ENCODE results near the gene ACP2.

Gene ACP2, protein sequence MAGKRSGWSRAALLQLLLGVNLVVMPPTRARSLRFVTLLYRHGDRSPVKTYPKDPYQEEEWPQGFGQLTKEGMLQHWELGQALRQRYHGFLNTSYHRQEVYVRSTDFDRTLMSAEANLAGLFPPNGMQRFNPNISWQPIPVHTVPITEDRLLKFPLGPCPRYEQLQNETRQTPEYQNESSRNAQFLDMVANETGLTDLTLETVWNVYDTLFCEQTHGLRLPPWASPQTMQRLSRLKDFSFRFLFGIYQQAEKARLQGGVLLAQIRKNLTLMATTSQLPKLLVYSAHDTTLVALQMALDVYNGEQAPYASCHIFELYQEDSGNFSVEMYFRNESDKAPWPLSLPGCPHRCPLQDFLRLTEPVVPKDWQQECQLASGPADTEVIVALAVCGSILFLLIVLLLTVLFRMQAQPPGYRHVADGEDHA

DNA sequence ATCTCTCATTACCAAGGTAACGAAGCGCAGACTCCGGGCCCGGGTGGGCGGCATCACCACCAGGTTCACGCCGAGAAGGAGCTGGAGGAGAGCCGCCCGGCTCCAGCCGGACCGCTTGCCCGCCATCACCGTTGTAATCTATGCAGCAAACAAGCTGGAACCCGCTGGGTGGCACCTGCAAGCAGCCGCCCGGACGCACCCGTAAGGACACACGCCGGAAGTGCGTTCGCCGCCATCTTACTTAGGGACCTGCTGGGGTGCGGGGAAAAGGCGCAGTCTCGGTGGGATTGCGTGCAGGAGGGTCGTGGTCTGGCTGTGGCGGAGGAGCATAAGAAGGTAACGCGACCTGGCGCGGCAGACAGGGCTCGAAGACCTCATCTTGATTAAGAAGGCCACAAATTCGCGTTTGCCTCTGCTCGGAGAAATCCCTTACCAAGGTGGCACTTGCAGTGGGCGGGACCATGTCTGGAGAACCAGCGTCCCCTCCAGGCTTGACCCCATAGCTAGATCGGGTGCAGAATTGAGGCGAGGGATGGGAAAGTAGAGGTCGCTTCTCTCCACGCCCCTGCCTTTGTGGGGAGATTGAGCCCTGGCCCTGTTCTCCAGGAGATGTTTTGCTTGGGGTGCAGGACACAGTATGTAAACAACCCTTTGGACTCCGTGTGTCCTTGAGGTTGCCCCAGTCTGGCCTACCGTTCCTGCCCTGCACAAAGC, at the start of gene ACP2:
Gene ACP2 (minus strand): TSS at position 151 of the 714 bp plus-strand sequence. CDS start 25 bp downstream, at position 126.
- H3K27ac ChIP-seq: peak within 1 kb of the TSS; percentile 56
- DNase-seq (ENCODE audit: low read depth, low spot score): no peak

DNA sequence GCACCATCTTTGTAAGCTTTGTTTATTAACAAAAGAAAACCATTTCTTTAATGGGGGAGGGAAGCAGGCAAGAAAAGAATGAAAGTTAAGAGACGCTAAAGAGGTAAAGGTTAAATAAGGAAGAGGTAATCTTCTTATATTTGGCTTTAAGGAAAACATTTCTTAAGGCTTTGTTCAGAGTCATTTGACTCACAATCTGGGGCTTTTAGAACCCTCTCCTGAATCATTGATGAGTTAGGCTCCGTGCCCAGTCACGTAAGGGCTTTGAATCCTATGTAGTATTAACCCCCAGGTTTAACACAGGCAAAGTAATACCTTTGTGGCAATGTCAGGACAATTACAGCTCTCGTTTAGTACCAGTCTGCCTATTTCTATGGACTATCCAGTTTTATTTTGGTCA, 47.4 kb upstream of the ACP2 start:
- DNase-seq (ENCODE audit: low read depth, low spot score): no peak

DNA sequence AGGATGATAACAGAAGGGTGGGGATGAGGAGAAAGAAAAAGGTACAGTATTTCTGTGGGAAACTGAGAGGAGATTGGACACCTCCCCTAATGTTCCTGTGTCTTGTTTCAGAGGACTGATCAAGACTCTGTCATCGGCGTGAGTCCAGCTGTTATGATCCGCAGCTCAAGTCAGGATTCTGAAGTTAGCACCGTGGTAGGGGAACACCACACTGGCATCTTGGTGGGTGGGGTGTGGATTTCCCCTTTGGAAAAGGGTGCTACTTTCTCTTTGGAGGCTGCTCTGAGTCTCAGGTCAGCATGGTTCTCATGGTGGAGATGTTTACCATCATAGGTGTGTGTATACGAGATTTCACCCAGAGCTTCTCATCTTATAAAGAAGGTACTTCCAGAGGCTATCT, 46.8 kb upstream of the ACP2 start:
- DNase-seq (ENCODE audit: low read depth, low spot score): no peak
- H3K27ac ChIP-seq: no peak overlapping the region

More for the DNA sequence above, 47.4 kb upstream of the ACP2 start:
- no peak overlapping the region for H3K27ac ChIP-seq

DNA sequence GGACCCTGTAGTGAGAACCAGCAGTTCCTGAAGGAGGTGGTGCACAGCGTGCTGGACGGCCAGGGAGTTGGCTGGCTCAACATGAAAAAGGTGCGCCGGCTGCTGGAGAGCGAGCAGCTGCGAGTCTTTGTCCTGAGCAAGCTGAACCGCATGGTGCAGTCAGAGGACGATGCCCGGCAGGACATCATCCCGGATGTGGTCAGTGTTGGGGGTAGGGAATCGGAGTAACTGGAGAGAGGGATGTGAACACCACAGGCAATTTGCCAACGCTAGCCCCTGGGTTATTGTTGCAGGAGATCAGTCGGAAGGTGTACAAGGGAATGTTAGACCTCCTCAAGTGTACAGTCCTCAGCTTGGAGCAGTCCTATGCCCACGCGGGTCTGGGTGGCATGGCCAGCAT, 41.2 kb upstream of the ACP2 start:
- no peak for DNase-seq (ENCODE audit: low read depth, low spot score)
- H3K27ac ChIP-seq: no peak overlapping the region

DNA sequence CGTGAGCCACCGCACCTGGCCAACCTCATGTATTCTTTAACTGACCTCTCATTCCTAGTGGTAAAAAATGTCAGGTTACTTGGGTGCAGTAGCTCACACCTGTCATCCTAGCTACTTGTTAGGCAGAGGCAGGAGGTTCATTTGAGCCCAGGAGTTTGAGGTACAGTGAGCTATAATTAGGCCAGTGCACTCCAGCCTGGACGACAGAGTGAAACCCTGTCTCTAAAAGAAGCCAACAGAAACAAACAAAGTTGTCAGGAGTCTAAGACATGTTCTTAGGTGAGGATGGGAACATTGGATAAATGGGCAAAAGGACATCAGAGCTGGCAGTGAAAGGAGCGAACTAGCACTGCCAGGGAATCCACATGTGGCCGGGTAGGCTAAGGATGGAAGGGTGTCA, 39.5 kb upstream of the ACP2 start:
- DNase-seq (ENCODE audit: low read depth, low spot score): no peak
- no peak overlapping the region for H3K27ac ChIP-seq

DNA sequence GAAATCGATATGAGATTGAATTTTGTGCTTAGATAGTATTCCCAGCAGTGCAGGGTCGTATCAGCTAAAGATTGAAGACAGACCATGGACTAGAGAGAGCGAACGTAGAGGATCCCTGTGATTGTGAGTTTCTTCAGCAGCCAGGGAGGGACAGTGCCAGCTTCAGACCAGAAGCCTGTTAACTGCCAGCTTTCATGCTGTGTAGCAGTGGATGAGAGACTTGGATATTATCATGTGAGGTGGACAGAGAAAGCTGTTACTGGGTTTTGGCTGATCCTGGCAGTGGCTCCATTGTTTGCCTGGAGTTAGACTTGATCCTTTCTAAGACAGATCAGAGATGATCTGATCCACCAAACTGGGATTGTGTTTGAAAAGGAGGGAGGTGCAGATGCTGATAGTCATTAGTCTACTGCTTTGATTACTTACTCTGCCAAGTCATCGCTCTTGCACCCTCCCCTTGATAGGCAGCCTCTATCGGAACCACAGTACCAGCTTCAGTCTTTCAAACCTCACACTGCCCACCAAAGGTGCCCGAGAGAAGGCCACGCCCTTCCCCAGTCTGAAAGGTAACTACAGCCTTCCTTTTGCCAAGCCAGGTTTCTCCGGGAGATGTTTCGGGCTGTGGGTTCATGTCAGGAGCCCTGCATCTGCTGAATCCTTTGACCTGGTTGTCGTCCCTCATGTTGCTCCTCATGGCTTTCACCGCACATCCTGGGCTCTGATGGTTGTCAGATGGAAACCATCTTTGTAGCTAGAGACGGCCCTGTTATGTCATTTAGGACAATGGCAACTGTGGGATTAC, 37.6 kb upstream of the ACP2 start:
- no peak for DNase-seq (ENCODE audit: low read depth, low spot score)
- H3K27ac ChIP-seq: no peak overlapping the region

DNA sequence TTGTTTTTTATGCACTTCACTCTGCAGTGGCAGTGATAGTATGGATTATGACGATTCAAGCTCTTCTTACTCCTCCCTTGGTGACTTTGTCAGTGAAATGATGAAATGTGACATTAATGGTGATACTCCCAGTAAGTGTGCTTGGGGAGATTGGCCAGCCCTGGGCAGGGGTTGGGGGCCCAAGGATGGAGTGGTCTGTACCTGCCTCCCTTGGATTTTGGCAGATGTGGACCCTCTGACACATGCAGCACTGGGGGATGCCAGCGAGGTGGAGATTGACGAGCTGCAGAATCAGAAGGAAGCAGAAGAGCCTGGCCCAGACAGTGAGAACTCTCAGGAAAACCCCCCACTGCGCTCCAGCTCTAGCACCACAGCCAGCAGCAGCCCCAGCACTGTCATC, 35.5 kb upstream of the ACP2 start:
- no peak for DNase-seq (ENCODE audit: low read depth, low spot score)
- H3K27ac ChIP-seq: no peak overlapping the region

DNA sequence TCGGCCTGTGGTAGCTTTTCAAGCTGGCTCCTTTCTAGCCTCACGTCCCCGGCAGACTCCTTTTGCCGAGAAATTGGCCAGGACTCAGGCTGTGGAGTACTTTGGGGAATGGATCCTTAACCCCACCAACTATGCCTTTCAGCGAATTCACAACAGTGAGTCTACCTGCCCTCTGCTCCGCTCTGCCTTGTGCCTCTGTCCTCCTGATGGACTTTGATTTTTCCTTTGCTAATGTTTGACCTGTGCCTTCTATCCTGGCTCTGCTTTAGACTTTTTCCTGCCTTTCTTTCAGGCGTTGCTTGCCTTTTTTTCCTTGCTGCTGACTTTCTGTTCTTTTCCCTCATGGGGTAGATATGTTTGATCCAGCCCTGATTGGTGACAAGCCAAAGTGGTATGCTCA, 33.8 kb upstream of the ACP2 start:
- no peak for DNase-seq (ENCODE audit: low read depth, low spot score)

DNA sequence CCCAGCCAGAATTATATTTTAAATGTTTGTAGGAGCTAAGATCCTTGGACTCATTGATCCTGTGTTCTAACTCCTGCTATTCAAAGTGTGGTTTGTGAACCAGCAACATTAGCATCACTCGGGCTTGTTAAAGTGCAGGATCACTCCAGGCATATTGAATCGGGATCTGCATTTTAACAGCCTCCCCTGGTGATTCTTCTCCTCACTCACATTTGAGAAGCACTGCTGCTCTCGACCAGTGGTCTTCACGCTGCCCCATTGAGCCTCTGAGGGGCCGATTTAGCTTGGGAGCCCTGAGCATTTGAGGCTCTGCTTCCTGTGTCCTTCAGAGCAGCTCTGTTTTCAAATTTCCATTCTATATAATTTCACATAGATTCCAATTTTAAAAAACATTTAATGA, 32.2 kb upstream of the ACP2 start:
- H3K27ac ChIP-seq: no peak overlapping the region
- no peak for DNase-seq (ENCODE audit: low read depth, low spot score)

More for the DNA sequence above, 33.8 kb upstream of the ACP2 start:
- no peak overlapping the region for H3K27ac ChIP-seq

DNA sequence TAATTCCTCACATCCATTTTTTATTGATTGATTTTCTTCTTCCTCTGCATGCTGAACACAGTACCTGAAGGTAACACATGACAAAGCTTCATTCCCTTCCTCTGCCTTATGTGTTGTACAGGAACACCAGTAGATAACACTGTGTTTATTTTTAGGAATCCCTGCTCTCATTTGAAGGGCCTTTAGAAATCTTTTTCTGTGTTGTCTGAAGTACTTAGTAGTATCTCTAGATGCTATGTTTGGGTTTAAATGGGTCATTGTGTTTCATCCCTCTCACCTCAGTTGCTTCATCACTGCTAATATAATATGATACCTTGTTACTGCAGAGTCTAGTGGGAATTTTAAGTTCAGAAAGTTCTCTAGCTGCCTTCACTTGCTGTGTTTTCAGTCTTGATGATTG, 31.5 kb upstream of the ACP2 start:
- H3K27ac ChIP-seq: no peak overlapping the region
- no peak for DNase-seq (ENCODE audit: low read depth, low spot score)

DNA sequence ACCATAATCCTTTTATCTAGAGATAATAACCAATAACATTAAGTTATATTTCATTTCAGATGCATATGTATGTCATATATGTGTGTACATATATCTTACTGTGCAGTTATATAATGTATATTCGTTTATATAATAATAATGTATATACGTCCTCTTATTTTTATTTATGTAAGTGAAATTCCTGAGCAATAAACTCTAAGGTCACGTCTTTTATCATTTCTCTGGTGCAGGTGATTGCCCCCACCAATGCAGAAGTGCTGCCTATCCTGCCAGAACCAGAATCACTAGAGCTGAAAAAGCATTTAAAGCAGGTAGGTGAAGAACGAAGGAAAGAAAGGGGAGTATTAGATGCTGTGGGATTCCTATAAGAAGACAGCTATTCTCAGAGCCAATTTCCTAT, 30.2 kb upstream of the ACP2 start:
- no peak for DNase-seq (ENCODE audit: low read depth, low spot score)
- H3K27ac ChIP-seq: no peak overlapping the region

DNA sequence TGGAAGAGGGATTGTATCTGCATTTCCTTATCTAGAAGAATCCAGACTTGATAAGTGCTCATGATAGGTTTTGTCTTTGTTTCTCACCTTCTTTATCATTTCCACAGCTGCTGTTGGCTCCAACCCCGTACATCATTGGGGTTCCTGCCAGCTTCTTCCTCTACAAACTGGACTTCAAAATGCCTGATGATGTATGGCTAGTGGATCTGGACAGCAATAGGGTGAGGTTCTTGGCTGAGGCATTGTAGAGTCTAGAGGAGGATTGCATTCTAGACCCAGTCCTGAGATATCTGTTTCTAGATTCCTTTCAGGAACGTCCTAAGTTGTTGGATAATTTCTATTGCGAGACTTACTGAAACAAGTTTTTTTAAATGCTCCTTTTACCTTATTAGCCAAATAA, 29.4 kb upstream of the ACP2 start:
- no peak overlapping the region for H3K27ac ChIP-seq
- no peak for DNase-seq (ENCODE audit: low read depth, low spot score)

DNA sequence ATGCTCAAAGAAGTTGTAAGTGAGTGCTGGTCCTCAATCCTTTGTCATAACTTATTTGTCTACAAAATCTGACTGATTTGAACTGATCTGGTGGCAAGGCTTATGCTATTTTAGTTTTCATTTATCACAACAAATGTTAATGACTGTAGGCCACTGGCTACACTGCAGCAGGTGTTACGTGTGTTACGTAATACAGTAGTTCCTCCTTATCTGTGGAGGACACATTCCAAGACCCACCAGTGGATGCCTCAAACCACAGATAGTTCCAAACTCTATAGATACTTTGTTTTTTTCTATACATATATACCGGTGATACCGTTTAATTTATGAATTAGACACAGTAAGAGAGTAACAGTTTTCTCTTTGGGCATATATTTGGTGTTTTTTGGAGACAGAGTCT, 28.3 kb upstream of the ACP2 start:
- DNase-seq (ENCODE audit: low read depth, low spot score): no peak

DNA sequence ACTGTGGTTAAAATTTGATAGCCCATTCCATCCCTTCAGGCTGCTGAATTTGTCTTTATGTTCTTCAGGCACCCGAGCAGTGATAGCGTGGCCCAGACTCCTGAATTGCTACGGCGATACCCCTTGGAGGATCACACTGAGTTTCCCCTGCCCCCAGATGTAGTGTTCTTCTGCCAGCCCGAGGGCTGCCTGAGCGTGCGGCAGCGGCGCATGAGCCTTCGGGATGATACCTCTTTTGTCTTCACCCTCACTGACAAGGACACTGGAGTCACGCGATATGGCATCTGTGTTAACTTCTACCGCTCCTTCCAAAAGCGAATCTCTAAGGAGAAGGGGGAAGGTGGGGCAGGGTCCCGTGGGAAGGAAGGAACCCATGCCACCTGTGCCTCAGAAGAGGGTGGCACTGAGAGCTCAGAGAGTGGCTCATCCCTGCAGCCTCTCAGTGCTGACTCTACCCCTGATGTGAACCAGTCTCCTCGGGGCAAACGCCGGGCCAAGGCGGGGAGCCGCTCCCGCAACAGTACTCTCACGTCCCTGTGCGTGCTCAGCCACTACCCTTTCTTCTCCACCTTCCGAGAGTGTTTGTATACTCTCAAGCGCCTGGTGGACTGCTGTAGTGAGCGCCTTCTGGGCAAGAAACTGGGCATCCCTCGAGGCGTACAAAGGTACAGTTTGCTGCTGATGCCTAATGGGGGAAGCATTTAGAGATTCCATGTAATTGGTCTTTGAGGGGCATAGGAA, 26.1 kb upstream of the ACP2 start:
- no peak overlapping the region for H3K27ac ChIP-seq
- DNase-seq (ENCODE audit: low read depth, low spot score): no peak

More for the DNA sequence above, 28.3 kb upstream of the ACP2 start:
- H3K27ac ChIP-seq: no peak overlapping the region

DNA sequence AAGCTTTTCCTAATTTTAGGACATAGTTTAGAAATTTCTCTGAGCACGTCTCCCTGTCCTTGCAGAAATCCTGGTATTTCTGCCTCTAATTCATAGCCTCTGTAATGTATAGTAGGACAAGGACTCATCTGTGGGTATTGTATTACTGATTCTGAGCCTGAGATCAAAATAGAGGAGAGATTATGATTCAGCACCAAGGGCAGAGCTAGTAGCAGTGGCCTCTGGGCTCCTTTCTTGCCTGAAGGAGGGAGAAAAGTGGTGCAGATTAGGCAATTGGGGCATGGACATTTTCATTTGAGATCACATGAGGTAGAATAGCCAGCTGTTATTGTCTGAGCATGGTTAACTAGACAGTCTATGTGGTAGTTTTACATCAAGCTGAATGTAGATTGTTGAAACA, 24.1 kb upstream of the ACP2 start:
- H3K27ac ChIP-seq: no peak overlapping the region
- no peak for DNase-seq (ENCODE audit: low read depth, low spot score)

DNA sequence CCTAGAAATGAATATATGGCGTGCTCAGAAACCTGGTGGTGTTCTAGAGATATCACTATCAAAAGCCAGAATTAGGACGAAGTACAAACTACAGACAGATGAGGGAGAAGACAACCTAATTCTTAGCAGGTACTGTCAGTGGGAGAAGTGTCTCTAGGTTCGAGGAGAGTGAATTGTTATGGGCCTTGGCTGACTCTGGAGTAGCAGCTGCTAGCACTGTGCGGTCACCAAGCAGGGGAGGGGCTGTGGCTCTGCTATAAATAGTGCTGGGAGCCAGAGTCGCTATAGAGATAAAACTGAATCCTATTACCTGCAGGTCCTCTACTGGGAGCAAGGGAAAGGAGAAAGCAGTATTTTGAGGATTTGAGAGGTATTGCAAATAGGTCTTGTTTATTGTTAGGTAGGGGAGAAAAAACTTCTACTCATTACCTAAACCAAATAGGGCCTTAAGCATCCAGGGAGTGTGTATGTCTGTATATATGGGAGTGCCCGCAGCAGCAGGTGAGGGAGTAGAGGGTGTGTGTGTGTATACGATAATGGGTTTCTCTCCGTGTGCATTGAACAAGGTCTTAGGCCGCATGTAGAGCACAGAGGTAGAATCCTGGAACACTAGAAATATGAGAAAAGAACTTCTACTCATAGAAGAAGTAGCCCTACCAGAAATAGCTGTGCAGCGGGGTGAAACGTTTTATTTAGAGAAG, 23.5 kb upstream of the ACP2 start:
- no peak overlapping the region for H3K27ac ChIP-seq
- no peak for DNase-seq (ENCODE audit: low read depth, low spot score)

DNA sequence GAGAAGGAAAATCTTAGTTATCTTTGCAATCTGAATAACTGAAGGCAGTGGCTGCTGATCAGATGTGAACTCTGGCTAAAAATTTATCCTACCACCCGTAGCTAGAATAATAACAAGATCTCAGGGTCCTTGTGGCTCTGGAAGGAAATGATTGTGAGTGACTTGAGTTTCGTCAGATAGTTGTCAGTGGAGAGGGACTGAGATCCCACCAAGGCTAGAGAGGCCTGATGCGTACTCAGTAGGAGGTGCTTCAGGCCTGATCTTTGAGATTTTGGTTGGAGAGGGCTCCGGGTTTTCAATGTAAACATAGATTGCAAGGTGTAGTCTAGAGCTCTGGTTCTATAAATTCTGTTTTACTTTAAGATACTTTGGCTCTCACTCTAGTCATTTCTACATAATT, 22.7 kb upstream of the ACP2 start:
- no peak for DNase-seq (ENCODE audit: low read depth, low spot score)

DNA sequence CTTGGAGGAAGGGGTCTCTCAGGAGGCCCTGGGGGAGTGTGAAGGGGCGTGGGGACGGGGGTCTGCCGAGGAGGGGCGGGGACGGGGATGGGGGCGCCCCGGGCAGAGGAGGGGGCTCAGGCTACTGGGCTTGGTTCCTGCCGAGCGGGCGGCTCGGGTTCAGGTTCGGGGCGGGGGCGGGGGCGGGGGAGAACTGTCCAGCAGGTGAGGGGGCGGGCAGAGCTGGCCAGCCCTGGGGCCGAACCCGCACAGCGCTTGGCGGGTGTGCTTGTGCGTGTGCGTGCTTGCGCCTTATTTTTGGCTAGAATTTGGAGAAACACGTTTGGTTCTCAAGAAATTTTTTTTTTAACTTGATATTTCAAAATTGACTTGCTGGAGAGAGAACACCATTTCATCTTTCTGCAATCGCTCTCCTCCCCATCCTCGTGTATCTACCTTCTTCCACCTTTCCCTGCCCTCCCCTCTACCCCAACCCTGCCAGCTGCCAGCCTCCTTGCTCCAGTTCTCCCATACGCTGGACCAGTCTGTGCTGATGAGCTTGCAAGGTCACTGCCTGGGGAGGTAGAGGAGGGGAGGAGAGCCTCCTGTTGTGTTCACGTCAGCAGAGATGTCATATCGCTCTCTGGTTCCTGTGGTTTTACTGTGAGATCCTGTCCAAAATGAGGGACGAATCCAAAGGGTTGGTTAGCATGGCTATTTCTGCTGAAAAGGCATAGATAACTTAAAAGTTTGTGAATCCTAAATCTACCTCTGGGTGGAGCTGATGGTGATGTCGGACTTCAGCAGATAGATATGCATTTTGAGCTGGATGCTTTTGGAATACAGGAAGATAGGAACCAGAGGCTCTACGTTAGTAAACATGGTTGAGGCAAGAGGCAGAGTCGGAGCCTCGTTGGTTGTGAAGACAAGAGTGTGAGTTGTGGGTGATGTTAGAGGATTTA, 22.0 kb upstream of the ACP2 start:
- peak overlapping the region; percentile 85 for H3K27ac ChIP-seq
- DNase-seq (ENCODE audit: low read depth, low spot score): no peak

More for the DNA sequence above, 22.7 kb upstream of the ACP2 start:
- no peak overlapping the region for H3K27ac ChIP-seq

Measured in epithelial cell of prostate (primary cell).